OCI-LY1 (cell line): ENCODE measurements around the gene ZNFX1.

Source experiments
- H2AFZ ChIP-seq: fragments of 200-600 bp; sonication (generic), shearing (Covaris generic); 2 replicates; pipeline ENCODE4 v1.6.0; 2014; ENCODE audit warnings: antibody characterized with exemption, mild to moderate bottlenecking, low read length
- H3F3A ChIP-seq: fragments of 200-600 bp; sonication (generic), shearing (Covaris generic); 2 replicates; pipeline ENCODE4 v1.6.0; 2014; ENCODE audit warnings: mild to moderate bottlenecking, antibody characterized with exemption, low read length, moderate library complexity; ENCODE audit not compliant: insufficient read depth
- H3K27ac ChIP-seq: fragments of 200-600 bp; sonication (generic); 2 replicates; pipeline ENCODE4 v1.5.1; 2014; ENCODE audit warnings: low read length, mixed run types, mild to moderate bottlenecking, low read depth; ENCODE audit not compliant: poor library complexity, severe bottlenecking
- H3K27me3 ChIP-seq: fragments of 200-600 bp; sonication (generic); 2 replicates; pipeline ENCODE4 v1.6.0; 2014; ENCODE audit warnings: antibody characterized with exemption, mild to moderate bottlenecking, low read length, moderate library complexity; ENCODE audit not compliant: insufficient read depth
- H3K36me3 ChIP-seq: fragments of 200-600 bp; sonication (generic); 2 replicates; pipeline ENCODE4 v1.6.1; 2014; ENCODE audit warnings: mild to moderate bottlenecking, antibody characterized with exemption, low read length, moderate library complexity, mixed read lengths; ENCODE audit not compliant: insufficient read depth
- H3K4me1 ChIP-seq: fragments of 200-600 bp; sonication (generic); 2 replicates; pipeline ENCODE4 v1.5.1; 2014; ENCODE audit warnings: mild to moderate bottlenecking, low read length, moderate library complexity; ENCODE audit not compliant: insufficient read depth, severe bottlenecking
- H3K4me2 ChIP-seq: fragments of 200-600 bp; sonication (generic), shearing (Covaris generic); 2 replicates; pipeline ENCODE4 v1.6.1; 2014; ENCODE audit warnings: low read length
- H3K4me3 ChIP-seq: fragments of 200-600 bp; sonication (generic); 2 replicates; pipeline ENCODE4 v1.5.1; 2014; ENCODE audit warnings: low read length, low read depth, mild to moderate bottlenecking, mixed read lengths; ENCODE audit not compliant: poor library complexity, severe bottlenecking
- H3K79me2 ChIP-seq: fragments of 200-600 bp; shearing (Covaris generic); 2 replicates; pipeline ENCODE4 v1.6.1; 2016; ENCODE audit warnings: mixed run types, low read length, mixed read lengths; ENCODE audit not compliant: insufficient read depth
- H3K9ac ChIP-seq: fragments of 200-600 bp; sonication (generic), shearing (Covaris generic); 2 replicates; pipeline ENCODE4 v1.6.1; 2014; ENCODE audit warnings: mild to moderate bottlenecking, low read length, mixed read lengths
- H3K9me2 ChIP-seq: fragments of 200-600 bp; sonication (generic), shearing (Covaris generic); 2 replicates; pipeline ENCODE4 v1.6.1; 2014; ENCODE audit warnings: low read depth, mild to moderate bottlenecking, low read length, mixed read lengths
- H3K9me3 ChIP-seq: fragments of 200-600 bp; shearing (Covaris generic); 2 replicates; pipeline ENCODE4 v1.6.1; 2014; ENCODE audit warnings: low read length, mixed read lengths
- H4K20me1 ChIP-seq: fragments of 200-600 bp; sonication (generic), shearing (Covaris generic); 2 replicates; pipeline ENCODE4 v1.6.0; 2016; ENCODE audit warnings: mild to moderate bottlenecking, low read length; ENCODE audit not compliant: insufficient read depth
- CTCF ChIP-seq: fragments of 200-600 bp; sonication (generic), shearing (Covaris generic); IDR thresholded peaks from 2 replicates; pipeline ENCODE4 v1.5.1; 2017; ENCODE audit warnings: mild to moderate bottlenecking, antibody characterized with exemption, low read length, moderate library complexity, mixed read lengths
- EZH2 ChIP-seq: fragments of 200-600 bp; sonication (generic), shearing (Covaris generic); IDR thresholded peaks from 2 replicates; pipeline ENCODE4 v1.8.0; 2017; ENCODE audit warnings: borderline replicate concordance, mixed run types, mild to moderate bottlenecking, antibody characterized with exemption, low read length, moderate library complexity, mixed read lengths

ZNFX1 gene

GRCh38 chr20:49231471-49231870 lies 46.4 kb downstream of the ZNFX1 start:
- Histone ChIP-seq H3K27me3 (no peaks in the 10 kb centered on the region), H3K4me1 (no peaks in the 10 kb centered on the region), H3K27ac (no peak overlapping the region), H4K20me1 (no peaks in the 10 kb centered on the region), H3K4me2 (no peak overlapping the region), H3K9ac (no peak overlapping the region), H3F3A (no peaks in the 10 kb centered on the region), H3K4me3 (no peak overlapping the region), H2AFZ (no peak overlapping the region), H3K36me3 (peaks cover 89% of the 10 kb centered on the region), H3K9me2 (no peaks in the 10 kb centered on the region), H3K9me3 (no peaks in the 10 kb centered on the region), H3K79me2 (no peaks in the 10 kb centered on the region)
- TF ChIP-seq EZH2 = no peak
- no peak for TF ChIP-seq CTCF

- no peak overlapping the region for H3K27ac ChIP-seq
Measured at GRCh38 chr20:49230561-49231133, 47.2 kb downstream of the ZNFX1 start.

GRCh38 chr20:49230021-49230420 lies 47.8 kb downstream of the ZNFX1 start:
- no peaks in the 10 kb centered on the region for H3K4me1 ChIP-seq
- no peak overlapping the region for H3K27ac ChIP-seq

More at GRCh38 chr20:49230561-49231133, 47.2 kb downstream of the ZNFX1 start:
- peaks cover 91% of the 10 kb centered on the region for H3K36me3 ChIP-seq
- H3K9me2 ChIP-seq = no peaks in the 10 kb centered on the region
- H3K9me3 ChIP-seq = no peaks in the 10 kb centered on the region
- no peak overlapping the region for H3K4me3 ChIP-seq
- H2AFZ ChIP-seq = no peak overlapping the region
- TF ChIP-seq EZH2 (no peak), CTCF (no peak)
- H3F3A ChIP-seq = no peaks in the 10 kb centered on the region
- no peaks in the 10 kb centered on the region for H3K27me3 ChIP-seq
- H3K9ac ChIP-seq = no peak overlapping the region
- H4K20me1 ChIP-seq = no peaks in the 10 kb centered on the region
- no peaks in the 10 kb centered on the region for H3K4me1 ChIP-seq
- H3K4me2 ChIP-seq = no peak overlapping the region
- H3K79me2 ChIP-seq = no peaks in the 10 kb centered on the region

More at GRCh38 chr20:49230021-49230420, 47.8 kb downstream of the ZNFX1 start:
- Histone ChIP-seq H3K4me2 (no peak overlapping the region), H3K36me3 (peaks cover 92% of the 10 kb centered on the region), H2AFZ (no peak overlapping the region), H3F3A (no peaks in the 10 kb centered on the region), H3K4me3 (no peak overlapping the region), H3K79me2 (no peaks in the 10 kb centered on the region), H3K9me2 (no peaks in the 10 kb centered on the region), H3K9ac (no peak overlapping the region), H3K9me3 (no peaks in the 10 kb centered on the region), H4K20me1 (no peaks in the 10 kb centered on the region), H3K27me3 (no peaks in the 10 kb centered on the region)
- no peak for TF ChIP-seq CTCF
- no peak for TF ChIP-seq EZH2
